Trophoblast cell (in vitro differentiated cells and primary cell): ENCODE results near the gene INO80E.
"Not testable (repeated sequence)": the region's sequence is repeated elsewhere in the genome, so short reads cannot be mapped to it uniquely, and the experiment has no call there.

ENCODE experiments used
- DNase-seq, 2 donors: peaks; one replicate each; pipeline ENCODE4 v3.0.0-alpha.2; 2016
- H2AFZ ChIP-seq: 2 replicates; pipeline ENCODE4 v1.6.1; 2013; ENCODE audit warnings: low read length, moderate library complexity, mild to moderate bottlenecking; ENCODE audit not compliant: insufficient read depth, poor library complexity
- H2AK5ac ChIP-seq: 2 replicates; pipeline ENCODE4 v1.6.1; 2013; ENCODE audit warnings: mild to moderate bottlenecking, low read length
- H2BK120ac ChIP-seq: 2 replicates; pipeline ENCODE4 v1.6.1; 2013; ENCODE audit warnings: low read length, mild to moderate bottlenecking, moderate library complexity; ENCODE audit not compliant: insufficient read depth, poor library complexity
- H2BK12ac ChIP-seq: 2 replicates; pipeline ENCODE4 v1.6.1; 2013; ENCODE audit warnings: mild to moderate bottlenecking, low read length, moderate library complexity
- H2BK5ac ChIP-seq: 2 replicates; pipeline ENCODE4 v1.6.1; 2013; ENCODE audit warnings: low read length, low read depth, moderate library complexity, mild to moderate bottlenecking; ENCODE audit not compliant: poor library complexity
- H3K14ac ChIP-seq: 2 replicates; pipeline ENCODE4 v1.6.1; 2013; ENCODE audit warnings: mild to moderate bottlenecking, low read length
- H3K18ac ChIP-seq: 2 replicates; pipeline ENCODE4 v1.6.1; 2013; ENCODE audit warnings: mild to moderate bottlenecking, low read length
- H3K23ac ChIP-seq: 2 replicates; pipeline ENCODE4 v1.6.1; 2013; ENCODE audit warnings: low read length
- H3K27ac ChIP-seq: 2 replicates; pipeline ENCODE4 v1.5.1; 2013; ENCODE audit warnings: low read depth, mild to moderate bottlenecking, inconsistent platforms, low read length, moderate library complexity
- H3K27me3 ChIP-seq: 2 replicates; pipeline ENCODE4 v1.6.1; 2013; ENCODE audit warnings: inconsistent platforms, mild to moderate bottlenecking, low read length, moderate library complexity; ENCODE audit not compliant: insufficient read depth
- H3K36me3 ChIP-seq, 2 experiments: 1 replicate in 1 of 2; 2 replicates in 1 of 2; pipeline ENCODE4 v1.6.1; 2013; ENCODE audit warnings: low read length in 2 of 2, mild to moderate bottlenecking in 2 of 2, moderate library complexity in 1 of 2; ENCODE audit not compliant: insufficient read depth in 2 of 2, control insufficient read depth in 1 of 2
- H3K4ac ChIP-seq: 2 replicates; pipeline ENCODE4 v1.6.1; 2013; ENCODE audit warnings: low read depth, mild to moderate bottlenecking, low read length, moderate library complexity
- H3K4me1 ChIP-seq, 2 experiments: 1 replicate in 1 of 2; 2 replicates in 1 of 2; pipeline ENCODE4 v1.6.1; 2013; ENCODE audit warnings: low read length in 2 of 2, mild to moderate bottlenecking in 2 of 2, moderate library complexity in 1 of 2; ENCODE audit not compliant: insufficient read depth in 2 of 2, control insufficient read depth in 1 of 2
- H3K4me2 ChIP-seq: 2 replicates; pipeline ENCODE4 v1.6.1; 2013; ENCODE audit warnings: inconsistent platforms, mild to moderate bottlenecking, low read length, moderate library complexity
- H3K4me3 ChIP-seq: 2 replicates; pipeline ENCODE4 v1.5.1; 2013; ENCODE audit warnings: mild to moderate bottlenecking, low read depth, low read length, inconsistent platforms
- H3K79me1 ChIP-seq: one replicate; pipeline ENCODE4 v1.6.1; 2013; ENCODE audit warnings: low read length
- H3K79me2 ChIP-seq: 2 replicates; pipeline ENCODE4 v1.6.1; 2013; ENCODE audit warnings: low read length, mild to moderate bottlenecking; ENCODE audit not compliant: control insufficient read depth, insufficient read depth, poor library complexity
- H3K9ac ChIP-seq: 2 replicates; pipeline ENCODE4 v1.6.1; 2013; ENCODE audit warnings: mild to moderate bottlenecking, low read length
- H3K9me3 ChIP-seq: 2 replicates; pipeline ENCODE4 v1.6.1; 2013; ENCODE audit warnings: low read depth, mild to moderate bottlenecking, control low read depth, inconsistent platforms, low read length; ENCODE audit not compliant: insufficient read depth
- H4K12ac ChIP-seq: 2 replicates; pipeline ENCODE4 v1.6.1; 2013; ENCODE audit warnings: low read depth, mild to moderate bottlenecking, low read length, moderate library complexity
- H4K8ac ChIP-seq: 2 replicates; pipeline ENCODE4 v1.6.1; 2013; ENCODE audit warnings: low read depth, mild to moderate bottlenecking, low read length, moderate library complexity
- H4K91ac ChIP-seq: one replicate; pipeline ENCODE4 v1.6.1; 2013; ENCODE audit warnings: low read depth, mild to moderate bottlenecking, low read length, moderate library complexity
- WGBS: extraction: QIAGEN DNeasy Blood & Tissue Kit; methylation state at CpG from one replicate; pipeline ENCODE4 v1.1.7; 2013; ENCODE audit warnings: missing lambda C conversion rate; ENCODE audit not compliant: insufficient read length, insufficient coverage; ENCODE audit errors: extremely low coverage; 5-methylcytosine and 5-hydroxymethylcytosine counted together

INO80E gene

DNA sequence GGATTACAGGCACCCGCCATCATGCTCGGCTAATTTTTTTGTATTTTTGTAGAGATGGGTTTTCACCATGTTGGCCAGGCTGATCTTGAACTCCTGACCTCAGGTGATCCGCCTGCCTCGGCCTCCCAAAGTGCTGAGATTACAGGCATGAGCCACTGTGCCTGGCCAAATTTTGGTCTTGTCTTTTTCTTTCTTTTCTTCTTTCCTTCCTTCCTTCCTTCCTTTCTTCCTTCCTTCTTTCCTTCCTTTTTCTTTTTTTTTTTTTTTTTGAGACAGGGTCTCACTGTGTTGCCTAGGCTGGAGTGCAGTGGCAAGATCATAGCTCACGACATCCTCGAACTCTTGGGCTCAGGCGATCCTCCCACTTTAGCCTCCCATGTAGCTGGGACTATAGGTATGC is 19.4 kb downstream of the INO80E start:
- H2BK120ac ChIP-seq, H3K4me2 ChIP-seq, H4K8ac ChIP-seq, H3K79me1 ChIP-seq, H4K91ac ChIP-seq, H3K23ac ChIP-seq, H3K14ac ChIP-seq, H4K12ac ChIP-seq, H2BK5ac ChIP-seq, H2BK12ac ChIP-seq, H3K79me2 ChIP-seq, H3K4me3 ChIP-seq, H3K4me1 ChIP-seq, H2AK5ac ChIP-seq, H3K36me3 ChIP-seq, H3K9me3 ChIP-seq, H3K18ac ChIP-seq, H3K27ac ChIP-seq, H3K9ac ChIP-seq, DNase-seq, H3K4ac ChIP-seq, H2AFZ ChIP-seq: not testable (repeated sequence)
- WGBS: no CpG with 5 or more reads among the region's 7 CpGs
- peaks cover 15% of the 10 kb centered on the region for H3K27me3 ChIP-seq

DNA sequence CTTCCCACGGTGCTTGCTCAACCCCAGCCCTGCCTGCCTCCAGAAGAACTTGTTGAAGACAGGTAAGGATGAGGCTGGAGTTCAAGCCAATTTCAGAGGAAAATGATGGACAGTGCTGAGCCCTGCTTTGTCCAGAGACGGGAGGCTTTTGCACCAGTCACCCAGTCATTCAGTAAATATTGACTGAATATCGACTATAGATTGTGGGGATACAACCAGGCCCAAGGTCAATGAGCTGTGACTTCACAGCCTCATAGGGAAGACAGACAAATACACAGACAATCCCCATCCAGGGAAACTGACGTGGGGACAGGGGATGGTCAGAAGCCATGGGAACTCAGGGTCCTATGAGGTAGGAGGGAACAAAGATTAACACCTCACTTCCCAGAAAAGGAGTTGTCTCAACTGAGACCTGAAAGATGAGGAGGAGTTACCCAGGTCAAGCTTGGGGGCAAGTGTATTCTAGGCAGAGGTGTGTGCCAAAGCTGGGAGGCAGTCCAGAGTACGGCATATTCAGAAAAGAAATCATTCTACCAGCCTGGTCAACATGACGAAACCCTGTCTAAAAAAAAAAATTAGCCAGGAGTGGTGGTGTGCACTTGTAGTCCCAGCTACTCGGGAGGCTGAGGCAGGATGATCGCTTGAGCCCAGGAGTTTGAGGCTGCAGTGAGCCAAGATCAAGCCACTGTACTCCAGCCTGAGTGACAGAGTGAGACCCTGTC is 20.7 kb downstream of the INO80E start:
- H3K4me1 ChIP-seq: peaks cover 0 to 4% of the 10 kb centered on the region in 2 experiments
- H3K4me3 ChIP-seq: no peak overlapping the region
- peaks cover 4% of the 10 kb centered on the region for H3K27me3 ChIP-seq
- H3K27ac ChIP-seq: no peak overlapping the region
- no peak overlapping the region for H4K91ac ChIP-seq
- H3K14ac ChIP-seq: no peak overlapping the region
- H3K79me2 ChIP-seq: no peaks in the 10 kb centered on the region
- H3K23ac ChIP-seq: no peak overlapping the region
- H4K12ac ChIP-seq: no peak overlapping the region
- no peak overlapping the region for H2BK120ac ChIP-seq
- no peaks in the 10 kb centered on the region for H3K79me1 ChIP-seq
- WGBS: no CpG with 5 or more reads among the region's 8 CpGs
- H3K9ac ChIP-seq: no peak overlapping the region
- no peak overlapping the region for H3K4me2 ChIP-seq
- H3K4ac ChIP-seq: no peak overlapping the region
- no peaks in the 10 kb centered on the region for H3K36me3 ChIP-seq
- DNase-seq: no peak
- H2BK12ac ChIP-seq: no peak overlapping the region
- H4K8ac ChIP-seq: no peak overlapping the region
- no peak overlapping the region for H2BK5ac ChIP-seq
- no peak overlapping the region for H2AFZ ChIP-seq
- H3K9me3 ChIP-seq: peaks cover 4% of the 10 kb centered on the region
- no peak overlapping the region for H2AK5ac ChIP-seq
- no peak overlapping the region for H3K18ac ChIP-seq

GRCh38 chr16:30017277-30017656 is 21.2 kb downstream of the INO80E start:
- Histone ChIP-seq H3K36me3 (no peaks in the 10 kb centered on the region), H2BK5ac (no peak overlapping the region), H3K4ac (no peak overlapping the region), H3K79me1 (no peaks in the 10 kb centered on the region), H3K27ac (no peak overlapping the region), H3K18ac (no peak overlapping the region), H3K4me1 (peaks cover 0 to 4% of the 10 kb centered on the region in 2 experiments), H3K4me2 (no peak overlapping the region), H2AFZ (no peak overlapping the region), H3K23ac (no peak overlapping the region), H2AK5ac (no peak overlapping the region), H3K79me2 (no peaks in the 10 kb centered on the region), H4K12ac (no peak overlapping the region), H3K9me3 (no peaks in the 10 kb centered on the region), H2BK12ac (no peak overlapping the region), H3K4me3 (no peak overlapping the region), H3K9ac (no peak overlapping the region), H3K27me3 (no peaks in the 10 kb centered on the region), H4K91ac (no peak overlapping the region), H3K14ac (no peak overlapping the region), H4K8ac (no peak overlapping the region), H2BK120ac (no peak overlapping the region)
- no CpG with 5 or more reads among the region's 2 CpGs for WGBS
- no peak for DNase-seq

- not testable (repeated sequence) for H3K79me1 ChIP-seq, H2BK120ac ChIP-seq, H4K8ac ChIP-seq, H3K79me2 ChIP-seq, H3K4me1 ChIP-seq, H2AFZ ChIP-seq, H2BK5ac ChIP-seq, H3K27me3 ChIP-seq, H2BK12ac ChIP-seq, H3K9me3 ChIP-seq, H3K4ac ChIP-seq, H3K4me2 ChIP-seq, H3K27ac ChIP-seq, H3K14ac ChIP-seq, H4K12ac ChIP-seq, H3K4me3 ChIP-seq, H4K91ac ChIP-seq, H3K9ac ChIP-seq, H3K23ac ChIP-seq, H3K18ac ChIP-seq, H3K36me3 ChIP-seq, H2AK5ac ChIP-seq, DNase-seq
- no CpG with 5 or more reads among the region's 4 CpGs for WGBS
Measured at GRCh38 chr16:30017937-30018336, 21.9 kb downstream of the INO80E start.
